ENCODE data around the gene LIX1L.

The LIX1L gene

GRCh38 chr1:145892486-145893087 is 65.2 kb downstream of the LIX1L start:
- TF ChIP-seq, protein P1, sequence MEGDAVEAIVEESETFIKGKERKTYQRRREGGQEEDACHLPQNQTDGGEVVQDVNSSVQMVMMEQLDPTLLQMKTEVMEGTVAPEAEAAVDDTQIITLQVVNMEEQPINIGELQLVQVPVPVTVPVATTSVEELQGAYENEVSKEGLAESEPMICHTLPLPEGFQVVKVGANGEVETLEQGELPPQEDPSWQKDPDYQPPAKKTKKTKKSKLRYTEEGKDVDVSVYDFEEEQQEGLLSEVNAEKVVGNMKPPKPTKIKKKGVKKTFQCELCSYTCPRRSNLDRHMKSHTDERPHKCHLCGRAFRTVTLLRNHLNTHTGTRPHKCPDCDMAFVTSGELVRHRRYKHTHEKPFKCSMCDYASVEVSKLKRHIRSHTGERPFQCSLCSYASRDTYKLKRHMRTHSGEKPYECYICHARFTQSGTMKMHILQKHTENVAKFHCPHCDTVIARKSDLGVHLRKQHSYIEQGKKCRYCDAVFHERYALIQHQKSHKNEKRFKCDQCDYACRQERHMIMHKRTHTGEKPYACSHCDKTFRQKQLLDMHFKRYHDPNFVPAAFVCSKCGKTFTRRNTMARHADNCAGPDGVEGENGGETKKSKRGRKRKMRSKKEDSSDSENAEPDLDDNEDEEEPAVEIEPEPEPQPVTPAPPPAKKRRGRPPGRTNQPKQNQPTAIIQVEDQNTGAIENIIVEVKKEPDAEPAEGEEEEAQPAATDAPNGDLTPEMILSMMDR (IDR thresholded peaks at IDR 0.05; ENCODE audit: insufficient read depth, low read depth, low read length, missing control alignments) = no peak
- no peak overlapping the region for H3K4me3 ChIP-seq (ENCODE audit: low read depth, low read length)
- DNase-seq (ENCODE audit: low read depth) = no peak

DNA sequence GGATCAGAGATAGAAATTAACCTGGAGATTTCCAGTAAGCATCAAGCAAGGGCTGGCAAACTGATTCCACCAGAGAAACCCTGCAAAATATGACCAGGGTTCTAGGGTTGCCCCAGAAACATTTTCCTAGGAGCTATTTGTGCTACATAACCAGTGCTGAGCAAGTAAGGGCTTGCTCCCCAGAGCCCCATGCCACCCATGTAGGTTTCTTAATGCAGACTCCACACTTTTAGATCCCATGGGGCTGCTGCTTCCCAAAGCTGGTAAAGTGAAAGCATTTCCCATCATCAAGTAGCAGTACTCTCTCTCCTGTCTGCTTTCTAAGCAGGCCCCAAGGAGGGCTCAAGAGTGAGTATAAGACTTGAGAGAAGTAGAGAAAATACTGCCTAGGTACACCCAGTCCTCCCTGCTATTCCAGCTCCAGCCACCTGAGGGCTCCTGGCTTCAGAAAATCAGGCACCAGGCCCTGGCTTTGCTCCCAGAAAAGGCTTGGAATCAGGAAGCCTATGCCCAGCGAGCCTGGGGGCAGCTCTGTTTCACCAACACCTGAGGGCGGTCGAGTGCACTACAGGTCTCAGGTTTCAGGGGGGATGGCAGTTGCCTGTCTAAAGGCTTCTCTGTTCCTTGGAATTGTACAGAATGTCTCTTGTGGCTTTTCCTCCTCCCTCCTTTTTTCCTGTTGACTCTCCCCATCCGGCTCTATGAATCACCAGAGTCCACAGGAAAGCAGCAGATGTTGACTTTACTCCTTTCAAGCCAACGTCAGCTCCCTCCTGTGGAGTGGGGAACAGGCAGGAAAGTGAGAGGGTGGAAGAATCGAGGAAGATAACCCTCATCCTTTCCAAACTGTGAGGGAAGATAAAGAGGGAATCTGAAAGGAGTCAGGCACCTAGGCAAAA is 66.0 kb downstream of the LIX1L start:
- DNase-seq (ENCODE audit: low read depth) = peak; percentile 58
- TF ChIP-seq, protein P1 (IDR thresholded peaks at IDR 0.05; ENCODE audit: insufficient read depth, low read depth, low read length, missing control alignments) = peak; percentile 87
- H3K4me3 ChIP-seq (ENCODE audit: low read depth, low read length) = no peak overlapping the region

DNA sequence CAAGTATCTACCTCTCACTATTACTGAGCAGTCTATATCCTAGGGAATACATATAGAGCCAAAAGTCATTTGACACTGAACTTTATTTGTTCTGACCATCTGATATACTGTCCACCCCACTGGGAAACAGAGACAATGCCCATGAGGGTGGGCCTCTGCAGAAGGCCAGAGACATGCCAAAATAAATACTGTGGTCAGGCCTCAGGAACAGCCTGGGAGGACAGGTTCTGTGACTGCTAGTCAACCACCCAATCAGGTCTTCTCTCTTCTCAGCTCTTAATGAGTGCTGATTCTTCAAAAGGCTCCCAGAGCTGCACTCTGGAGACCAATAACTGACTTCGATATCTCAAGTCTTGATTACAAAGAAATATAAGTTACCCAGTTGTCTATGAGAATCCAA is 66.7 kb downstream of the LIX1L start:
- no peak for DNase-seq (ENCODE audit: low read depth)
- H3K4me3 ChIP-seq (ENCODE audit: low read depth, low read length) = no peak overlapping the region
- TF ChIP-seq, protein P1 (IDR thresholded peaks at IDR 0.05; ENCODE audit: insufficient read depth, low read depth, low read length, missing control alignments) = no peak

- DNase-seq (ENCODE audit: low read depth) = no peak
- TF ChIP-seq, protein P1 (IDR thresholded peaks at IDR 0.05; ENCODE audit: insufficient read depth, low read depth, low read length, missing control alignments) = no peak
- H3K4me3 ChIP-seq (ENCODE audit: low read depth, low read length) = no peak overlapping the region
Observed at GRCh38 chr1:145889722-145890121, 68.1 kb downstream of the LIX1L start.

DNA sequence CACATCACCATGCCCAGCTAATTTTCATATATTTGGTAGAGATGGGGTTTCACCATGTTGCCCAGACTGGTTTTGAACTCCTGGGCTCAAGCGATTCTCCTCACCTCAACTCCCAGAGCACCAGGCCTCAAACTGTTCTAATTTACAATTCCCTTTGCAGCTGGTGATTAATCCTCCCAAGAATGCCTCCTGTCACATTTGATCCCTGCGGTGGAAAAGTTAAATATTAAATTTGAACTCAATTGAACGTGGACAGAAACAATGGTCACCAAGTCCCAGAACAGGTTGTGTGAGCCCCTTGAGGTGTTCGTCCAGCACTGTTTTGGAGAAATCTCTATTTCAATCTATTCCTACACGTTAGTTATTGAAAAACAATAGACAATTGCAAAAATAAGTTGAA is 70.2 kb downstream of the LIX1L start:
- TF ChIP-seq, protein P1 (IDR thresholded peaks at IDR 0.05; ENCODE audit: insufficient read depth, low read depth, low read length, missing control alignments) = no peak
- no peak overlapping the region for H3K4me3 ChIP-seq (ENCODE audit: low read depth, low read length)
- no peak for DNase-seq (ENCODE audit: low read depth)

GRCh38 chr1:145886816-145887215 is 71.0 kb downstream of the LIX1L start:
- no peak overlapping the region for H3K4me3 ChIP-seq (ENCODE audit: low read depth, low read length)
- DNase-seq (ENCODE audit: low read depth) = no peak
- TF ChIP-seq, protein P1 (IDR thresholded peaks at IDR 0.05; ENCODE audit: insufficient read depth, low read depth, low read length, missing control alignments) = no peak
